BLaER1 treated with 17β-estradiol and CSF1 and Interleukin-3, amounts not matched to agents 10 nM and 100 nM (cell line): ENCODE data around the gene ZNF574.

Experiments
- H3K27ac ChIP-seq, 11 experiments: shearing (Covaris generic); formaldehyde crosslinking; 2 replicates each; pipeline ENCODE4 v1.8.1; 2022
- H3K27me3 ChIP-seq, 11 experiments: shearing (Covaris generic); formaldehyde crosslinking; 2 replicates each; pipeline ENCODE4 v1.8.1; 2022
- H3K36me3 ChIP-seq, 11 experiments: shearing (Covaris generic); formaldehyde crosslinking; 2 replicates each; pipeline ENCODE4 v1.8.1; 2022
- H3K4me1 ChIP-seq, 10 experiments: shearing (Covaris generic); formaldehyde crosslinking; 2 replicates each; pipeline ENCODE4 v1.8.1; 2022
- H3K4me2 ChIP-seq, 11 experiments: shearing (Covaris generic); formaldehyde crosslinking; 2 replicates each; pipeline ENCODE4 v1.8.1; 2022
- H3K4me3 ChIP-seq, 10 experiments: shearing (Covaris generic); formaldehyde crosslinking; 2 replicates each; pipeline ENCODE4 v1.8.1; 2022
- H3K9ac ChIP-seq, 11 experiments: shearing (Covaris generic); formaldehyde crosslinking; 2 replicates each; pipeline ENCODE4 v1.8.1; 2022
- H3K9me3 ChIP-seq, 11 experiments: shearing (Covaris generic); formaldehyde crosslinking; replicated peaks in 1 of 11; 2 replicates each; pipeline ENCODE4 v1.8.1; 2022
- H4K20me1 ChIP-seq, 11 experiments: shearing (Covaris generic); formaldehyde crosslinking; 2 replicates each; pipeline ENCODE4 v1.8.1; 2022
- Cebpa-rat ChIP-seq, 11 experiments: shearing (Covaris generic); IDR thresholded peaks; 2 replicates each; pipeline ENCODE4 v1.8.1; 2022

ZNF574 gene

DNA sequence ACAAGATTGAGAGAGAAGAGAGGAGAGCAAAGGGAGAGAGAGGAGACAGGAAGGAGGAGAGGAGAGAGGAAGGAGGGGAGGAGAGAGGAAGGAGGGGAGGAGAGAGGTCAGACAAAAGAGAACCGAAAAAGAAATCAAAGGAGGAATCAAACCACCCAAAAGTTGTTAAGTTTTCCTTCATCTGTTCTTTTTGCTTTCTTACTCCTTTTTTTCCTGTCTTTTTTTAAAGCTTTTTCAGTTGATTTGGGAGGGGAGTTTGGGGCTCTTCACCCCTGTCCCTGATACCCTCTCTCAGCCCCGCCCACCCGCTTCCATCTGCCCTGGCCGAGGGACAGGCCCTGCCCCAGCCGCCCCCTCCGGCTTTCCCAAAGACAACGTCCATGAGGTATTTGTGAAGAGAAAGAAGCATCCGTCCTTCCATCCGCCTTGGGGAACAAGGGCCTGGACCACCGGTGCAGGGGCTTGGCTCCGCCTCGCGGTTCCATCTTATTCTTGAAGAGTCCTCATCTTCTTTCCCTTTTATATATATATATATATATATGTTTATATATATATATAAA, 13.3 kb downstream of the ZNF574 start:
- peak overlapping the region; percentile 48 to 74 (median 64); a peak in 21 of 22 replicates for H3K9ac ChIP-seq
- no peaks in the 10 kb centered on the region for H3K9me3 ChIP-seq
- H4K20me1 ChIP-seq, result peaks cover 0 to 43% (median 3%) of the 10 kb centered on the region in 11 experiments; a peak in 14 of 22 replicates
- peak overlapping the region in 8 of 10 experiments; percentile 7 to 59 (median 38); a peak in 14 of 20 replicates for H3K4me3 ChIP-seq
- peak overlapping the region; percentile 49 to 87 (median 74) for H3K27ac ChIP-seq
- H3K27me3 ChIP-seq, result no peaks in the 10 kb centered on the region
- H3K4me2 ChIP-seq, result peak overlapping the region; percentile 82 to 99 (median 93)
- H3K36me3 ChIP-seq, result peaks cover 0 to 44% (median 3%) of the 10 kb centered on the region in 11 experiments; a peak in 18 of 22 replicates
- peaks cover 68 to 85% (median 82%) of the 10 kb centered on the region in 10 experiments for H3K4me1 ChIP-seq
- no peak for TF ChIP-seq Cebpa-rat (IDR thresholded peaks at IDR 0.05)

DNA sequence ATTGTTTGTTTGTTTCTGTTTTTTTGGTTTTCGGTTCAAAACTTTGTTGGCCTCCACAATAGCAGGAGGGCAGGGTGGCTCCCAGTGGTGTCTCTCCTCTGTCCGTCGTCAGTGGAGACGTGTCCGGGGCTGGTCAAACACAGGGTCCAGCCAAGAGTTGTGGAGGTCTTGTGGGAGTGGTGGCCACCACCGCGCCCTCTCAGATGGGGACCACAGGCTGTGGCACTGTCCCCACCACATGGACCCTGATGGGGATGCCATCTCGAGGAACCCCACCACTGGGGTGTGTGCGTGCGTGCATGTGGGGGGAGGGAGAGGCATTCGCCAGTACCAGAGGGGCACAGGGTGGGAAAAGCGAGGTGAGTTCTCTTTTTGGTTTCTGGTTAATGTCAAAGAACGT, 13.8 kb downstream of the ZNF574 start:
- H3K36me3 ChIP-seq, result peaks cover 0 to 49% (median 5%) of the 10 kb centered on the region in 11 experiments; a peak in 14 of 22 replicates
- no peak for TF ChIP-seq Cebpa-rat (IDR thresholded peaks at IDR 0.05)

DNA sequence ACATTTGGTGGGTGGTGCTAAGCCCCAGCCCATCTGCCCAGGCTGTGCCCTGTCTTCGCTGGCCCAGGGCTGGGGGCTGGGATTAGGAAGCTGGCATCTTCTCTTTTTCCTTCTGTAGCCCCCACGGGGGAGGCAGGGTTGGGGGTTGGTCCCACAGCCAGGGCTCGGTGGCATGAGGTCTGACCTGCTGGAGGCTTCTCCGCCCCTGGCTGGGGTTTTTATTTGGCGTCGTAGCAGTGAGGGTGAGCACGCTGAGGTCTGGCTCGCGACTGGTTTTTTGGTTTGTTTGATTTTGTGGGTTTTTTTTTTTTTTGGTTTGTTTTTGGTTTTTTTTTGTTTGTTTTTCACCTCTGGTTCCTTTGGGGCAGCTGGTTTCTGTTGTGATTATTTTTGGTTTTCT, 14.7 kb downstream of the ZNF574 start:
- TF ChIP-seq Cebpa-rat (IDR thresholded peaks at IDR 0.05), result no peak
- peaks cover 0 to 57% (median 0%) of the 10 kb centered on the region in 11 experiments; a peak in 8 of 22 replicates for H4K20me1 ChIP-seq
- H3K36me3 ChIP-seq, result peaks cover 7 to 58% (median 14%) of the 10 kb centered on the region in 11 experiments; a peak in 18 of 22 replicates
- no peaks in the 10 kb centered on the region for H3K9me3 ChIP-seq
- H3K9ac ChIP-seq, result peak overlapping the region; percentile 46 to 75 (median 64)
- H3K27me3 ChIP-seq, result no peaks in the 10 kb centered on the region
- H3K4me3 ChIP-seq, result peak overlapping the region in 5 of 10 experiments; percentile 3 to 59 (median 39); a peak in 7 of 20 replicates
- H3K4me1 ChIP-seq, result peaks cover 82 to 98% (median 90%) of the 10 kb centered on the region in 10 experiments
- H3K27ac ChIP-seq, result peak overlapping the region; percentile 48 to 87 (median 73); a peak in 20 of 22 replicates
- peak overlapping the region; percentile 82 to 99 (median 93) for H3K4me2 ChIP-seq

More for the DNA sequence above, 13.8 kb downstream of the ZNF574 start:
- Histone ChIP-seq H3K27ac (peak overlapping the region in 9 of 11 experiments; percentile 52 to 87 (median 74); a peak in 14 of 22 replicates), H3K27me3 (no peaks in the 10 kb centered on the region), H3K9ac (peak overlapping the region in 9 of 11 experiments; percentile 9 to 74 (median 66); a peak in 10 of 22 replicates), H3K9me3 (no peaks in the 10 kb centered on the region), H3K4me2 (peak overlapping the region; percentile 82 to 99 (median 93)), H3K4me3 (peak overlapping the region in 5 of 10 experiments; percentile 7 to 59 (median 39); a peak in 7 of 20 replicates), H3K4me1 (peaks cover 73 to 90% (median 86%) of the 10 kb centered on the region in 10 experiments), H4K20me1 (peaks cover 0 to 48% (median 0%) of the 10 kb centered on the region in 11 experiments; a peak in 7 of 22 replicates)

DNA sequence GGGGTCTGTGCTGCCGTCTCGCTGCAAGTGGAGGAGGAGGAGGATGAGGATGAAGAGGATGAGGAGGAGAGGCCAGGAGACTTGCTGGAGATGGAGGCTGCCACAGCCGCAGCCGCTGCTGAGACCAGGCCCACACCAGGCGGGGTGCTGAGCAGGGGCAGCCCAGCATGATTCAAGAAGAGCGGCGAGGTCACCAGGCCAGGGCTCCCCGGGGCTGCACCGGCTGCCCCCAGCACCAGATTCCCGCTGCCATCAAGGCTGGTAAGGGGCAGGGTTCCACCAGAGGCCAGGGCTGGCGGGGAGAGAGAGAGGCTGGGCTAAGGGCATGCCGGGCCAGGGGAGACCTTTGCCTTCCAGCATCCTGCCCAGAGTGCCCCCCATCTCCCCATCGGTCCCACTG, 15.3 kb downstream of the ZNF574 start:
- Histone ChIP-seq H3K36me3 (peaks cover 7 to 64% (median 15%) of the 10 kb centered on the region in 11 experiments; a peak in 18 of 22 replicates), H4K20me1 (peaks cover 0 to 63% (median 0%) of the 10 kb centered on the region in 11 experiments; a peak in 8 of 22 replicates), H3K4me1 (peaks cover 79 to 92% (median 86%) of the 10 kb centered on the region in 10 experiments), H3K27ac (peak overlapping the region; percentile 48 to 87 (median 73); a peak in 20 of 22 replicates), H3K9me3 (no peaks in the 10 kb centered on the region), H3K9ac (peak overlapping the region; percentile 46 to 75 (median 64); a peak in 21 of 22 replicates), H3K4me3 (peak overlapping the region in 7 of 10 experiments; percentile 3 to 59 (median 39); a peak in 10 of 20 replicates), H3K4me2 (peak overlapping the region; percentile 82 to 99 (median 93)), H3K27me3 (no peaks in the 10 kb centered on the region)
- TF ChIP-seq Cebpa-rat (IDR thresholded peaks at IDR 0.05), result no peak

DNA sequence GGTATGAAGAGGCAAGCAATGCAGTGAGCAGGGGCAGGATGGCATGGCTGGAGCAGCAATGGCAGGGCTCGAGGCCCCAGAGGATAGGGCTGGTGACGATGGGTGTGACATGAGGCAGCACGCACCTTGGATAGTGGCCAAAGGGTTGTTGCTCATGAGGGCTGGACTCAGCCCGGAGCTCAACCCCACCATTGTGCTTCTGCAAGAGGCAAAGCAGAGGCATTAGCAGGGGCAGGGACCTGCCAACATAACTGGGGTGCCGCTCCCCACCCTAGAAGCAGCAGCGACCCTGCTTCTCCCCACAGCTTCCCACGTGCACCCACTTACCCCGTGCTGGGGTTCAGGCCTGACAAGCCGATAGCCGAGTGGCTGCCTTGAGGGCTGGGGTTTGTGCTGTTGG, 15.8 kb downstream of the ZNF574 start:
- no peak for TF ChIP-seq Cebpa-rat (IDR thresholded peaks at IDR 0.05)
- peak overlapping the region; percentile 46 to 75 (median 64); a peak in 17 of 22 replicates for H3K9ac ChIP-seq
- H3K27me3 ChIP-seq, result no peaks in the 10 kb centered on the region
- H3K4me3 ChIP-seq, result peak overlapping the region in 7 of 10 experiments; percentile 3 to 59 (median 39); a peak in 7 of 20 replicates
- H3K9me3 ChIP-seq, result no peaks in the 10 kb centered on the region
- peaks cover 75 to 87% (median 81%) of the 10 kb centered on the region in 10 experiments for H3K4me1 ChIP-seq
- peaks cover 10 to 68% (median 15%) of the 10 kb centered on the region in 11 experiments; a peak in 18 of 22 replicates for H3K36me3 ChIP-seq
- peaks cover 0 to 68% (median 0%) of the 10 kb centered on the region in 11 experiments; a peak in 8 of 22 replicates for H4K20me1 ChIP-seq
- peak overlapping the region in 10 of 11 experiments; percentile 52 to 87 (median 73); a peak in 18 of 22 replicates for H3K27ac ChIP-seq
- H3K4me2 ChIP-seq, result peak overlapping the region; percentile 82 to 99 (median 93)

DNA sequence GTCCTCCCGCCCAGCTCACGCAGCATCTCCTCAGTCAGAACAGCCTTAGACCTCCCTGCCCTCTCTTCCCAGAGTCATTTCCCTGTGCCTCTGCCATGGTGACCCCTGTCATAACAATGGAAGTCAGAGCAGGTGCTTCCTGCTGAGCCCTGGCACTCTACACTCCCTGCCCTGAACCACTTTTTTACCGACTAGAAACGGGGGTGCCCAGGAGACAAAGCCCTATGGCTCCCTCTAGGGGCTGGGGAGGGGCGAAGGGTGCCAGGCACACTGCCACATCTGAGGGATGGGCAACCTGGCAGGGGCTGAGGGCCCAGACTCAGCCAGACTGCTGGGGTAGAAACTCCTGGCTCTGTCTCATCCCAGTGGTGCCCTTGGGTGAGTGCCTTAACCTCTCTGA, 16.4 kb downstream of the ZNF574 start:
- Histone ChIP-seq H3K27me3 (no peaks in the 10 kb centered on the region), H4K20me1 (peaks cover 0 to 74% (median 0%) of the 10 kb centered on the region in 11 experiments; a peak in 8 of 22 replicates), H3K27ac (peak overlapping the region in 6 of 11 experiments; percentile 60 to 87 (median 74); a peak in 10 of 22 replicates), H3K36me3 (peaks cover 10 to 74% (median 15%) of the 10 kb centered on the region in 11 experiments; a peak in 18 of 22 replicates), H3K4me3 (peak overlapping the region in 1 of 10 experiments; percentile 34; a peak in 3 of 20 replicates), H3K9ac (peak overlapping the region in 5 of 11 experiments; percentile 2 to 72 (median 50); a peak in 7 of 22 replicates), H3K4me1 (peaks cover 71 to 86% (median 77%) of the 10 kb centered on the region in 10 experiments), H3K9me3 (no peaks in the 10 kb centered on the region), H3K4me2 (peak overlapping the region; percentile 55 to 99 (median 93); a peak in 21 of 22 replicates)
- no peak for TF ChIP-seq Cebpa-rat (IDR thresholded peaks at IDR 0.05)

DNA sequence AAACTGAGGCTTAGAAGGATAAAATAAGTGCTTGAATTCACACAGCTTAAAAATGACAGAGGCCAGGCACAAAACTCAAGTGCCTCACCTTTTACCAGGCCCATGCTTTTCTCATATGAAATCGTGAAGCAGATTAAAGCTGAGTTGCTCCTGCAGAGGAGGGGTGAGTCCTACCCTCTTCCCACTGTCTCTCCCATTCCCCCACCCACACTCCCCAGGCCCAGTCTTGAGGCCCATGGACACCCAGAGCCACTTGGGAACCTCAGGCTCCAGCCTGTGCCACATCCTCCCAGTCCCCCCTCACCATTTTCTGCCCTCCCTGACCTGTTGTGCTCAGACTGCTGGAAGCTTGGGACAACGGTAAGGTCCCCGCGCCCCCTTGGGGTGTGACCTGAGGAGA, 17.5 kb downstream of the ZNF574 start:
- Histone ChIP-seq H3K4me2 (peak overlapping the region; percentile 60 to 91 (median 69)), H3K9ac (peak overlapping the region; percentile 30 to 62 (median 43); a peak in 11 of 22 replicates), H3K27me3 (no peaks in the 10 kb centered on the region), H4K20me1 (peaks cover 0 to 82% (median 0%) of the 10 kb centered on the region in 11 experiments; a peak in 8 of 22 replicates), H3K27ac (peak overlapping the region in 7 of 11 experiments; percentile 4 to 40 (median 29); a peak in 5 of 22 replicates), H3K9me3 (no peaks in the 10 kb centered on the region), H3K4me1 (peaks cover 60 to 74% (median 65%) of the 10 kb centered on the region in 10 experiments), H3K4me3 (no peak overlapping the region), H3K36me3 (peaks cover 10 to 86% (median 15%) of the 10 kb centered on the region in 11 experiments; a peak in 18 of 22 replicates)
- TF ChIP-seq Cebpa-rat (IDR thresholded peaks at IDR 0.05), result no peak

DNA sequence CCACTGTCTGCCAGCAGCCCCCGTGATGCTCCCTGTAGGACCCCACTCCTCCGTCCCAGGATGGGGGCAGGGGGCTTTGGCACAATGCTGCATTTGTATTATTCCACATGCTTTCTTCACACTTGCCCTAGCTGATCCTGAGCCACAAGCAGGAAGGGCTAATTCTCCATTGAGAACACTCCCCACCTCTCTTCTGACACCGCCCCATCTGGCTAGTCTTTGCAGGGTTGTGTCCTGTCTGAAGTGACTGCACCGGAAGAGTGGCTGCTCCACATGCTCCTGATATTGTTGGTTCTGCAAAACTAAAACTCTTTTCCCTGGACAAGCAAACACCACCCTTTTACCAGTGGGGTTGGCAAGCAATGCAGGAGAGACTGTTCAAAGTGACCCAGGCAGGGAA, 18.0 kb downstream of the ZNF574 start:
- Histone ChIP-seq H3K27me3 (no peaks in the 10 kb centered on the region), H3K9me3 (no peaks in the 10 kb centered on the region), H4K20me1 (peaks cover 0 to 82% (median 0%) of the 10 kb centered on the region in 11 experiments; a peak in 8 of 22 replicates), H3K27ac (peak overlapping the region in 7 of 11 experiments; percentile 4 to 40 (median 29); a peak in 5 of 22 replicates), H3K36me3 (peaks cover 10 to 90% (median 15%) of the 10 kb centered on the region in 11 experiments; a peak in 18 of 22 replicates), H3K4me3 (no peak overlapping the region), H3K4me2 (peak overlapping the region; percentile 60 to 91 (median 69)), H3K4me1 (peaks cover 56 to 70% (median 61%) of the 10 kb centered on the region in 10 experiments), H3K9ac (peak overlapping the region; percentile 30 to 62 (median 43); a peak in 13 of 22 replicates)
- TF ChIP-seq Cebpa-rat (IDR thresholded peaks at IDR 0.05), result no peak
